NT2/D1 (cell line): Measurements from ENCODE around the gene ZNF320.
A peak's percentile ranks its signal among the peaks of the same experiment; 100 is the strongest.

Experiments
- SUZ12 ChIP-seq: IDR thresholded peaks from 2 replicates; pipeline ENCODE4 v1.6.1; 2011; ENCODE audit not compliant: insufficient read length, insufficient read depth; ENCODE audit errors: extremely low read depth
- YY1 ChIP-seq: IDR thresholded peaks from 2 replicates; pipeline ENCODE4 v1.6.1; 2011; ENCODE audit not compliant: insufficient read length, insufficient read depth
- ZNF274 ChIP-seq: IDR thresholded peaks from 2 replicates; pipeline ENCODE4 v1.6.1; 2011; ENCODE audit warnings: mild to moderate bottlenecking, low read depth, low read length

DNA sequence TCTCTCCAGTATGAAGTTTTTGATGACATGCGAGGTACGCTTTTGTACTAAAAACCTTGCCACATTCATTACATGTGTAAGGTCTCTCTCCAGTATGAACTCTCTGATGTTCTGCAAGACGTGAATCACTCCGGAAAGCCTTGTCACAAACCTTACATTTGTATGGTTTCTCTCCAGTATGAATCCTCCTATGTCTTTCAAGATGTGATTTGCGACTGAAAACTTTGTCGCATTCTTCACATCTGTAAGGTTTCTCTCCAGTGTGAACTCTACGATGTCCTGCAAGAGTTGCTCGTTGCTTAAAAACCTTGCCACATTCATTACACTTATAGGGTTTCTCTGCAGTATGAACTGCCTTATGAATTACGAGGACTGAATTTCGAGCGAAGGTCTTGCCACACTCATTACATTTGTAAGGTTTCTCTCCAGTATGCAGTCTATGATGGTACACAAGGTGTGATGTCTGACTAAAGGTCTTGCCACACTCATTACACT lies 16.5 kb downstream of the ZNF320 start:
- TF ChIP-seq ZNF274 (peak; percentile 59; the same call in 1 of the 2 replicates), YY1 (no peak), SUZ12 (no peak)
